Kidney (tissue), 14 donors: ENCODE data around the gene THBD. TPM values are rescaled to one million over a fixed set of nuclear protein-coding genes. Genes with fewer than 3 reads are reported as not detected.

Source experiments
- DNase-seq, 5 donors: peaks; one replicate each; pipeline ENCODE4 v3.0.0-alpha.2; 2013 to 2020
- FAIRE-seq: peaks from 2 replicates; lab custom pipeline; 2012; peaks lifted over from hg19 to GRCh38; lab: Jason Lieb, UNC
- H3K27ac ChIP-seq, 2 donors: one replicate each; pipeline ENCODE4 v1.7.0; 2013; ENCODE audit warnings: low read depth in 2 of 2, low read length in 2 of 2, inconsistent platforms in 1 of 2
- H3K27me3 ChIP-seq: one replicate; pipeline ENCODE4 v1.7.1; 2013; ENCODE audit warnings: low read length, inconsistent platforms; ENCODE audit not compliant: control insufficient read depth, insufficient read depth
- H3K36me3 ChIP-seq, 3 donors: one replicate each; pipeline versions ENCODE4 v1.7.0 to v1.7.1; 2013; ENCODE audit warnings: low read length in 3 of 3, control low read depth in 1 of 3, inconsistent platforms in 1 of 3; ENCODE audit not compliant: insufficient read depth in 3 of 3, control insufficient read depth in 2 of 3
- H3K4me1 ChIP-seq, 3 donors: one replicate each; pipeline versions ENCODE4 v1.7.0 to v1.7.1; 2013; ENCODE audit warnings: low read length in 3 of 3, inconsistent platforms in 1 of 3, low read depth in 1 of 3; ENCODE audit not compliant: control insufficient read depth in 2 of 3, insufficient read depth in 2 of 3
- H3K4me3 ChIP-seq, 3 donors: one replicate each; pipeline versions ENCODE4 v1.7.0 to v1.8.1; 2013; ENCODE audit warnings: low read length in 3 of 3, control low read depth in 1 of 3, inconsistent platforms in 1 of 3
- H3K9ac ChIP-seq, 3 donors: one replicate each; pipeline versions ENCODE4 v1.7.0 to v1.7.1; 2013; ENCODE audit warnings: low read length in 3 of 3, control low read depth in 1 of 3, inconsistent platforms in 1 of 3
- H3K9me3 ChIP-seq, 3 donors: one replicate each; pipeline versions ENCODE4 v1.7.0 to v1.7.1; 2013; ENCODE audit warnings: low read length in 3 of 3, control low read depth in 1 of 3, inconsistent platforms in 1 of 3; ENCODE audit not compliant: control insufficient read depth in 2 of 3, insufficient read depth in 1 of 3
- intact Hi-C: fragments of 100-400 bp; cut with DNase I; formaldehyde crosslinking; loops from one replicate; pipeline ENCODE4 v1.11.1; 2022
- polyA plus RNA-seq: library from polyadenylated mRNA; stranded (reverse); fragments of 350-450 nt; fragmentation: Illumina TruSeq; extraction: RNeasy Lipid Tissue Mini Kit (QIAGEN cat#74804); gene quantifications from one replicate; pipeline ENCODE4 v1.2.3, GENCODE V29; 2014; ENCODE audit warnings: low read depth, low replicate concordance; ENCODE audit not compliant: insufficient read depth
- total RNA-seq: library from RNA; stranded (reverse); fragmentation: NEBNext Ultra II Directional; extraction: Animal tissue kit (Norgen Biotek cat#: 25700); gene quantifications from one replicate; pipeline ENCODE4 v1.2.1, GENCODE V29; 2021
- TF ChIP-seq, protein P1 (sequence below): IDR thresholded peaks from 3 replicates; pipeline ENCODE4 v1.5.1; 2012; ENCODE audit warnings: mild to moderate bottlenecking, moderate library complexity, borderline replicate concordance; ENCODE audit not compliant: insufficient read depth; ENCODE audit errors: extremely low read depth
- donor health status: control.
- donor health status: control.
- donor health status: control.
- donor health status: control.
- donor health status: control.
- donor health status: DM: yes; HTN: yes; CAD: no.
- donor health status: Normal renal cell carcinoma (clear cell type).

Gene THBD
- total and polyA plus RNA-seq, 2 donors from 2014 or later, result 9.7 to 48.1 TPM

GRCh38 chr20:23021541-23021940 is 27.9 kb downstream of the THBD start:
- H3K4me3 ChIP-seq, result no peak overlapping the region
- no peaks in the 10 kb centered on the region for H3K4me1 ChIP-seq
- intact Hi-C loops, result loop anchor here (10.0 kb wide), 1 partner anchor 107 kb away; no protein-coding TSS in a partner anchor
- TF ChIP-seq, protein P1, sequence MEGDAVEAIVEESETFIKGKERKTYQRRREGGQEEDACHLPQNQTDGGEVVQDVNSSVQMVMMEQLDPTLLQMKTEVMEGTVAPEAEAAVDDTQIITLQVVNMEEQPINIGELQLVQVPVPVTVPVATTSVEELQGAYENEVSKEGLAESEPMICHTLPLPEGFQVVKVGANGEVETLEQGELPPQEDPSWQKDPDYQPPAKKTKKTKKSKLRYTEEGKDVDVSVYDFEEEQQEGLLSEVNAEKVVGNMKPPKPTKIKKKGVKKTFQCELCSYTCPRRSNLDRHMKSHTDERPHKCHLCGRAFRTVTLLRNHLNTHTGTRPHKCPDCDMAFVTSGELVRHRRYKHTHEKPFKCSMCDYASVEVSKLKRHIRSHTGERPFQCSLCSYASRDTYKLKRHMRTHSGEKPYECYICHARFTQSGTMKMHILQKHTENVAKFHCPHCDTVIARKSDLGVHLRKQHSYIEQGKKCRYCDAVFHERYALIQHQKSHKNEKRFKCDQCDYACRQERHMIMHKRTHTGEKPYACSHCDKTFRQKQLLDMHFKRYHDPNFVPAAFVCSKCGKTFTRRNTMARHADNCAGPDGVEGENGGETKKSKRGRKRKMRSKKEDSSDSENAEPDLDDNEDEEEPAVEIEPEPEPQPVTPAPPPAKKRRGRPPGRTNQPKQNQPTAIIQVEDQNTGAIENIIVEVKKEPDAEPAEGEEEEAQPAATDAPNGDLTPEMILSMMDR, result no peak
- DNase-seq (no peak), FAIRE-seq (no peak)
- no peaks in the 10 kb centered on the region for H3K27me3 ChIP-seq
- no peaks in the 10 kb centered on the region for H3K9me3 ChIP-seq
- H3K27ac ChIP-seq, result no peak overlapping the region
- no peak overlapping the region for H3K9ac ChIP-seq
- no peaks in the 10 kb centered on the region for H3K36me3 ChIP-seq

DNA sequence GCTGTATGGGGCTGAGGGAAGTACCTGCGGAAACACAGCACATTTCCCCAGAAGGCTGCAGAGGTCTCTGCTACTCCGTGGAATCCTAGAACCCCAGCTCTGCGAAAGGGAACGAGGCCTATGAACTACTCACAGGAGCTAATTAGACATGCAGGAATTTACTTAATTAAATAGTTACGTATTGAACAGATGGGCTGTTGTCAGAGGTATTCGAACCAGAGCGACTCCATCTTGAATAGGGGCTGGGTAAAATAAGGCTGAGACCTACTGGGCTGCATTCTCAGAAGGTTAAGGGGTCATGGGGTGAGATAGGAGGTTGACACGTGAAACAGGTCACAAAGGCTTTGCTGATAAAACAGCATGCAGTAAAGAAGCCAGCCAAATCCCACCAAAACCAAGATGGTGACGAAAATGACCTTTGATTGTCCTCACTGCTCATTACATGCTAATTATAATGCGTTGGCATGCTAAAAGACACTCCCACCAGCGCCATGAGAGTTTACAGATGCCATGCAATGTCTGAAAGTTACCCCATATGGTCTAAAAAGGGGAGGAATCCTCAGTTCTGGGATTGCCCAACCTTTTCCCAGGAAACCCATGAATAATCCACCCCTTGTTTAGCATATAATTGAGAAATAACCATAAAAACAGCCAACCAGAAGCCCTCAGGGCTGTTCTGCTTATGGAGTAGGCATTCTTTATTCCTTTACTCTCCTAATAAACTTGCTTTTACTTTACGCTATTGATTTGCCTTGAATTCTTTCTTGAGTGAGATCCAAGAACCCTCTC is 29.0 kb downstream of the THBD start:
- Histone ChIP-seq H3K9ac (no peak overlapping the region), H3K4me3 (no peak overlapping the region), H3K36me3 (no peaks in the 10 kb centered on the region), H3K4me1 (no peaks in the 10 kb centered on the region), H3K27me3 (no peaks in the 10 kb centered on the region), H3K9me3 (no peaks in the 10 kb centered on the region), H3K27ac (no peak overlapping the region)
- peak in 1 of 5 donors; percentile 11 for DNase-seq
- intact Hi-C loops, result loop anchor here (10.0 kb wide), 1 partner anchor 106 kb away; no protein-coding TSS in a partner anchor
- TF ChIP-seq, protein P1, result no peak
- no peak for FAIRE-seq

DNA sequence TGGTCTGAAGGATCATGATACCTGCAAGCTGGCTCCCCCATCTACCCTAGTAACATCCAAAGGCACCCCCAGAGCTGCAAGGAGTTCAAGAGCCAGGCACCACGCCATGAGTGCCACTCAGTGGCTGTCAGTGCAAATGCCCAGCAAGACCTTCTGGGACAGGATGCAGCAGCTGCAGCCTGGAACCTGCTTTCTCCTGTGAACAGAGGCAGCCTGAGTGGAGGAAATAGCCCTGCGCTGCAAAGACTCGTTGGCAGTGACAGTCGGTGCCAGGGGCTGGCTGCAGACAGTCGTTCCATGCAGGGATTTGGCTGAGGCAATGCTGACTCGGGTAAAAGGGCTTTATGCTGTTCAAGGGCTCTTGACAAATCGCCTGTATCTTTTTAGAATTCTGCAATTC is 30.1 kb downstream of the THBD start:
- H3K4me3 ChIP-seq, result no peak overlapping the region
- FAIRE-seq (no peak), DNase-seq (peak in 1 of 5 donors; percentile 23)
- H3K9ac ChIP-seq, result no peak overlapping the region
- intact Hi-C loops, result no loop called here
- H3K27me3 ChIP-seq, result no peaks in the 10 kb centered on the region
- H3K36me3 ChIP-seq, result no peaks in the 10 kb centered on the region
- H3K9me3 ChIP-seq, result no peaks in the 10 kb centered on the region
- H3K4me1 ChIP-seq, result no peaks in the 10 kb centered on the region
- no peak overlapping the region for H3K27ac ChIP-seq
- TF ChIP-seq, protein P1, result no peak
